Epithelial cell of proximal tubule (primary cell): ENCODE results near the gene SPAG16. TPM values are rescaled to one million over a fixed set of nuclear protein-coding genes. Genes with fewer than 3 reads are reported as not detected.

Source experiments
- DNase-seq: peaks from one replicate; pipeline ENCODE4 v3.0.0-alpha.2; 2011; ENCODE audit warnings: low read depth
- H3K4me3 ChIP-seq: 2 replicates; pipeline ENCODE4 v1.5.1; 2011; ENCODE audit warnings: low read depth, mild to moderate bottlenecking, low read length
- CTCF ChIP-seq: conservative IDR thresholded peaks from 2 replicates; pipeline ENCODE4 v1.5.1; 2012; ENCODE audit warnings: low read depth, mild to moderate bottlenecking, low read length
- total RNA-seq: library from RNA; depleted of rRNA; stranded (reverse); fragments of >200 nt; gene quantifications from 2 replicates; pipeline ENCODE4 v1.2.3, GENCODE V29; 2015

The SPAG16 gene
- total RNA-seq, 1 donor from 2014 or later = 25.5 TPM

- no peak for TF ChIP-seq CTCF
- no peak for DNase-seq
- H3K4me3 ChIP-seq = no peak overlapping the region
Measured at GRCh38 chr2:214380681-214381080, 1096.4 kb downstream of the SPAG16 start.

DNA sequence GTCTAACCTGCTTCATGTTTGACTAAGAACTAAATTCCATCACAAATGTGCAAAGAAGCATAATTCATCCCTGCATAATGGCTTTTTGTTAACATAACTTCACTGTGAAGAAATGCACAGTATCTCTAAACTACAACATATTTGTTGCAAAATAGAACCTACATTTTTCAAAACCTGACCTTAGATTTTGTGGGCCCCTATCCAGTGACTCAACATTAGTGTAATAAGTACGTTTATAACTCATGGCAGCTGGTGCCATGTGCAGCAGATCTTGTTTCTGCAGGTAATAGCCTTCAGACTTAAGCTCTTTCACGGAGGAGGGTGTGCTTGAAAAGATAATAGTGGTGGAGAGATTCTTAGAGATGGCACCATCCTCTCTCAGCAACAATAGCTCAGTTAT lies 1098.0 kb downstream of the SPAG16 start:
- TF ChIP-seq CTCF = no peak
- DNase-seq = no peak
- no peak overlapping the region for H3K4me3 ChIP-seq

GRCh38 chr2:214386720-214387119 lies 1102.5 kb downstream of the SPAG16 start:
- TF ChIP-seq CTCF = no peak

GRCh38 chr2:214389334-214389733 lies 1105.1 kb downstream of the SPAG16 start:
- no peak for TF ChIP-seq CTCF
- no peak overlapping the region for H3K4me3 ChIP-seq
- no peak for DNase-seq

More at GRCh38 chr2:214386720-214387119, 1102.5 kb downstream of the SPAG16 start:
- DNase-seq = no peak
- H3K4me3 ChIP-seq = no peak overlapping the region

GRCh38 chr2:214393796-214394195 lies 1109.5 kb downstream of the SPAG16 start:
- no peak for DNase-seq
- TF ChIP-seq CTCF = no peak
- no peak overlapping the region for H3K4me3 ChIP-seq

GRCh38 chr2:214395040-214395439 lies 1110.8 kb downstream of the SPAG16 start:
- TF ChIP-seq CTCF = no peak
- no peak for DNase-seq
- H3K4me3 ChIP-seq = no peak overlapping the region

- no peak for DNase-seq
Measured at GRCh38 chr2:214401580-214401979, 1117.3 kb downstream of the SPAG16 start.

More at GRCh38 chr2:214401580-214401979, 1117.3 kb downstream of the SPAG16 start:
- TF ChIP-seq CTCF = no peak
- no peak overlapping the region for H3K4me3 ChIP-seq
